SU-DHL-6 (cell line): ENCODE data around the gene AGO3.

ENCODE experiments used
- H2AFZ ChIP-seq: fragments of 200-600 bp; sonication (generic); 2 replicates; pipeline ENCODE4 v1.6.1; 2014; ENCODE audit warnings: low read depth, mild to moderate bottlenecking, moderate library complexity, mixed read lengths, antibody characterized with exemption, low read length; ENCODE audit not compliant: severe bottlenecking
- H3F3A ChIP-seq: fragments of 200-600 bp; shearing (Covaris generic); 2 replicates; pipeline ENCODE4 v1.6.0; 2016; ENCODE audit warnings: antibody characterized with exemption, mild to moderate bottlenecking; ENCODE audit not compliant: insufficient read depth
- H3K27ac ChIP-seq: fragments of 200-600 bp; sonication (generic); 2 replicates; pipeline ENCODE4 v1.5.1; 2016; ENCODE audit warnings: low read depth, mild to moderate bottlenecking, low read length, moderate library complexity, mixed read lengths
- H3K27me3 ChIP-seq: fragments of 200-600 bp; sonication (generic), shearing (Covaris generic); 2 replicates; pipeline ENCODE4 v1.6.0; 2014; ENCODE audit warnings: mild to moderate bottlenecking, low read length
- H3K36me3 ChIP-seq: fragments of 200-600 bp; sonication (generic); 2 replicates; pipeline ENCODE4 v1.6.1; 2014; ENCODE audit warnings: mild to moderate bottlenecking, low read length, mixed read lengths
- H3K4me2 ChIP-seq: fragments of 300-600, 200-600 bp; shearing (Covaris generic), sonication (generic); 2 replicates; pipeline ENCODE4 v1.6.0; 2014; ENCODE audit warnings: low read length, low read depth, mild to moderate bottlenecking; ENCODE audit not compliant: poor library complexity, severe bottlenecking
- H3K4me3 ChIP-seq: fragments of 200-600 bp; sonication (generic); 2 replicates; pipeline ENCODE4 v1.5.1; 2014; ENCODE audit warnings: antibody characterized with exemption, low read length, mild to moderate bottlenecking, mixed read lengths; ENCODE audit not compliant: insufficient read depth, poor library complexity, severe bottlenecking
- H3K79me2 ChIP-seq: fragments of 200-600 bp; sonication (generic); 2 replicates; pipeline ENCODE4 v1.6.1; 2014; ENCODE audit warnings: mild to moderate bottlenecking, low read length, moderate library complexity; ENCODE audit not compliant: insufficient read depth
- H3K9ac ChIP-seq: fragments of 200-600 bp; sonication (generic); 2 replicates; pipeline ENCODE4 v1.7.0; 2014; ENCODE audit warnings: mild to moderate bottlenecking, low read length
- H3K9me2 ChIP-seq: fragments of 200-600 bp; sonication (generic); replicated peaks from 2 replicates; pipeline ENCODE4 v1.6.1; 2014; ENCODE audit warnings: low read length; ENCODE audit not compliant: insufficient read depth
- H3K9me3 ChIP-seq: fragments of 200-600 bp; sonication (generic); 2 replicates; pipeline ENCODE4 v1.6.1; 2014; ENCODE audit warnings: low read length, mixed read lengths; ENCODE audit not compliant: insufficient read depth
- H4K20me1 ChIP-seq: fragments of 200-600 bp; sonication (generic); 2 replicates; pipeline ENCODE4 v1.6.1; 2014; ENCODE audit warnings: low read depth, mild to moderate bottlenecking, antibody characterized with exemption, low read length, moderate library complexity, mixed read lengths
- EZH2phosphoT487 ChIP-seq: fragments of 200-600 bp; sonication (generic), shearing (Covaris generic); conservative IDR thresholded peaks from 2 replicates; pipeline ENCODE4 v1.6.1; 2018; ENCODE audit warnings: mild to moderate bottlenecking, antibody characterized with exemption, low read length, moderate library complexity, mixed read lengths
- TF ChIP-seq, protein P1 (sequence below): fragments of 200-600 bp; sonication (generic); IDR thresholded peaks from one replicate; pipeline ENCODE4 v1.5.1; 2017; ENCODE audit warnings: antibody characterized with exemption, mild to moderate bottlenecking, low read length, moderate library complexity; ENCODE audit not compliant: insufficient read depth, poor library complexity, severe bottlenecking

The AGO3 gene

DNA sequence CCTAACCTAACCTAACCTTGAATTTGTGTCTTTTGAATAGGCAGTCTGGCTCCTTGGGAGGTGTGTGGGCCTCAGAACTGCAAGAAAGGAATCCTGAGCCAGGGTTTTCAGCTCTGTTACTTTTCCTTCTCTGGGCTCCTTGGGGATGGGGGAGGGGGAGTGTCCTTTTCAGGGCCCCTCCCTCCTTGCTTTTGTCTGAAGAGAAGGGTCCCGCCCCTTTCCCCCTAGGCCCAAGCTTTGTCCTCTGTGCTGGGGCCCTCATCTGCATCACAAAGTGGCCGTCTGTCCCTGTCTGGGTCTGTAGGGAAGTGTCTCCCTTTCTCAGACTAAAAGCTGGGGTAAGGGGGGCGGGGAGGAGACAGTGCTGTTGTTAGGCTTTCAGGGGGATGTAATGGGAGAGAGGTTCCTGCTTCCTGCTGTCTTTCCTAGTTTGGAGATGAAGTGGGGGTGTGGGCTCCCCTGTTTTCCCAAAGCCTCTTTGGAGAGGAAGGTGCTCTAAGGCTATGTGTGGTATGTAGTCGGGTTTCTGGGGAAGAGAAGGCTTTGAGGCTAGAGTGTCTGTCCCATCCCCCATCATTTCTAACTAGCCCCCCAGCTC, 44.8 kb upstream of the AGO3 start:
- peak overlapping the region; percentile 24 for H3K4me2 ChIP-seq
- H3K9ac ChIP-seq: 0 out of 2 replicates have a peak overlapping the region, but pooled peaks have one; percentile 6
- no peaks in the 10 kb centered on the region for H3K9me2 ChIP-seq
- no peak overlapping the region for H2AFZ ChIP-seq
- no peaks in the 10 kb centered on the region for H3K36me3 ChIP-seq
- peaks cover 4% of the 10 kb centered on the region; the same call in 1 of the 2 replicates for H4K20me1 ChIP-seq
- H3K9me3 ChIP-seq: no peaks in the 10 kb centered on the region
- TF ChIP-seq EZH2phosphoT487: no peak
- TF ChIP-seq, protein P1, sequence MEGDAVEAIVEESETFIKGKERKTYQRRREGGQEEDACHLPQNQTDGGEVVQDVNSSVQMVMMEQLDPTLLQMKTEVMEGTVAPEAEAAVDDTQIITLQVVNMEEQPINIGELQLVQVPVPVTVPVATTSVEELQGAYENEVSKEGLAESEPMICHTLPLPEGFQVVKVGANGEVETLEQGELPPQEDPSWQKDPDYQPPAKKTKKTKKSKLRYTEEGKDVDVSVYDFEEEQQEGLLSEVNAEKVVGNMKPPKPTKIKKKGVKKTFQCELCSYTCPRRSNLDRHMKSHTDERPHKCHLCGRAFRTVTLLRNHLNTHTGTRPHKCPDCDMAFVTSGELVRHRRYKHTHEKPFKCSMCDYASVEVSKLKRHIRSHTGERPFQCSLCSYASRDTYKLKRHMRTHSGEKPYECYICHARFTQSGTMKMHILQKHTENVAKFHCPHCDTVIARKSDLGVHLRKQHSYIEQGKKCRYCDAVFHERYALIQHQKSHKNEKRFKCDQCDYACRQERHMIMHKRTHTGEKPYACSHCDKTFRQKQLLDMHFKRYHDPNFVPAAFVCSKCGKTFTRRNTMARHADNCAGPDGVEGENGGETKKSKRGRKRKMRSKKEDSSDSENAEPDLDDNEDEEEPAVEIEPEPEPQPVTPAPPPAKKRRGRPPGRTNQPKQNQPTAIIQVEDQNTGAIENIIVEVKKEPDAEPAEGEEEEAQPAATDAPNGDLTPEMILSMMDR: no peak
- no peak overlapping the region for H3K4me3 ChIP-seq
- H3K79me2 ChIP-seq: peaks cover 34% of the 10 kb centered on the region
- H3K27me3 ChIP-seq: no peaks in the 10 kb centered on the region
- H3K27ac ChIP-seq: peak overlapping the region; percentile 46
- peaks cover 13% of the 10 kb centered on the region for H3F3A ChIP-seq

DNA sequence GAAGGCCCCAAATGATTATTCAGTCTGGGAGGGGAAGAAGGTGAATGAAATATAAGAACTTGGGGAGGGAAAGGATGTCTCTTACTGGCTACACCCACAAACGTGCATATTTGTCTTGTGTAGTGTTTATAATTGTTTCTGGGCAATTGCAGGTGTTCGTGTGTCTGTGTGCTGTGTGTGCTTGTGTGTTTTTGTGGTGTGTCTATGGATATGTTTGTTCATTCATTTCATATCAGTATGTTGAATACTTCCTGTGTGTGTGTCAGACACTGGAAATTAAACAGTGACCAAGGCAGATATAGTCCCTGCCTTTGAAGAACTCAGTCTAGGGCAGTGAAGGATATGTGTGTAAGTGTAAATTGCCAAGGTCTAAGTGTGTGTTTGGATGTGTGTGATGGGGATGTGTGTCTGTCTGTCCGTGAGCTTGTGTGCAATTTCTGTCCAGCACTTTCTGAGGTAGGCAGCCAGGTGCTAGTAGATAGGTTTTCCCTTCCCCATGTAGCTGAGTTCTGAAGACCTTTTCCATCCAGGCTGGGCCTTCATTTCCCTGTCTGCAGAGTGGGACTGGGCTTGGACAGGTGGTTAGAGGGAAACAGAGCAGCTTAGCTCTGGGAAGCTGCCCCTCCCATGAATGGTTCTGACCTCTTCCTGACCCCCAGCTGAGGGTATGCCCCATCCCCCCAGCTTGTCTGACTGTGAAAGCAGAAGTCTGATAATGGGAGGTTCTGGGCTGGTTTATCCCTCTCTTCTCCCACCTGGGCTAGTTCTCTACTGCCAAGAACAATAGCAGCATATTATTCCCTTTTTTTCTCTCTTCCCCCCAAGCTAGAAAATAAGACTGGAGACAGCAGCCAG, 44.1 kb upstream of the AGO3 start:
- TF ChIP-seq, protein P1: no peak
- TF ChIP-seq EZH2phosphoT487: no peak
- Histone ChIP-seq H3K27me3 (no peaks in the 10 kb centered on the region), H3K79me2 (peaks cover 34% of the 10 kb centered on the region), H3K9ac (0 out of 2 replicates have a peak overlapping the region, but pooled peaks have one; percentile 6), H3K9me2 (no peaks in the 10 kb centered on the region), H3K4me2 (peak overlapping the region; percentile 24), H3F3A (peaks cover 13% of the 10 kb centered on the region), H4K20me1 (peaks cover 4% of the 10 kb centered on the region; the same call in 1 of the 2 replicates), H3K27ac (peak overlapping the region; percentile 46), H2AFZ (no peak overlapping the region), H3K9me3 (no peaks in the 10 kb centered on the region), H3K4me3 (no peak overlapping the region), H3K36me3 (no peaks in the 10 kb centered on the region)

GRCh38 chr1:35887508-35887907, 43.4 kb upstream of the AGO3 start:
- peaks cover 13% of the 10 kb centered on the region for H3F3A ChIP-seq
- no peak overlapping the region for H3K4me3 ChIP-seq
- H4K20me1 ChIP-seq: peaks cover 4% of the 10 kb centered on the region; the same call in 1 of the 2 replicates
- H3K9me2 ChIP-seq: no peaks in the 10 kb centered on the region
- H3K27ac ChIP-seq: 0 out of 2 replicates have a peak overlapping the region, but pooled peaks have one; percentile 46
- peak overlapping the region; percentile 24 for H3K4me2 ChIP-seq
- TF ChIP-seq, protein P1: no peak
- no peak for TF ChIP-seq EZH2phosphoT487
- no peaks in the 10 kb centered on the region for H3K36me3 ChIP-seq
- no peaks in the 10 kb centered on the region for H3K9me3 ChIP-seq
- no peaks in the 10 kb centered on the region for H3K27me3 ChIP-seq
- no peak overlapping the region for H2AFZ ChIP-seq
- no peak overlapping the region for H3K9ac ChIP-seq
- peaks cover 34% of the 10 kb centered on the region for H3K79me2 ChIP-seq
